T1000 (cell line): Measurements from ENCODE around the gene SLC7A9.
A peak's percentile ranks its signal among the peaks of the same experiment; 100 is the strongest.
"Not testable (repeated sequence)": the region's sequence is repeated elsewhere in the genome, so short reads cannot be mapped to it uniquely, and the experiment has no call there.

Experiments
- DNase-seq: peaks from one replicate; lab custom pipeline; 2025; ENCODE audit warnings: mixed read lengths; lab: John Stamatoyannopoulos, UW

SLC7A9 gene

DNA sequence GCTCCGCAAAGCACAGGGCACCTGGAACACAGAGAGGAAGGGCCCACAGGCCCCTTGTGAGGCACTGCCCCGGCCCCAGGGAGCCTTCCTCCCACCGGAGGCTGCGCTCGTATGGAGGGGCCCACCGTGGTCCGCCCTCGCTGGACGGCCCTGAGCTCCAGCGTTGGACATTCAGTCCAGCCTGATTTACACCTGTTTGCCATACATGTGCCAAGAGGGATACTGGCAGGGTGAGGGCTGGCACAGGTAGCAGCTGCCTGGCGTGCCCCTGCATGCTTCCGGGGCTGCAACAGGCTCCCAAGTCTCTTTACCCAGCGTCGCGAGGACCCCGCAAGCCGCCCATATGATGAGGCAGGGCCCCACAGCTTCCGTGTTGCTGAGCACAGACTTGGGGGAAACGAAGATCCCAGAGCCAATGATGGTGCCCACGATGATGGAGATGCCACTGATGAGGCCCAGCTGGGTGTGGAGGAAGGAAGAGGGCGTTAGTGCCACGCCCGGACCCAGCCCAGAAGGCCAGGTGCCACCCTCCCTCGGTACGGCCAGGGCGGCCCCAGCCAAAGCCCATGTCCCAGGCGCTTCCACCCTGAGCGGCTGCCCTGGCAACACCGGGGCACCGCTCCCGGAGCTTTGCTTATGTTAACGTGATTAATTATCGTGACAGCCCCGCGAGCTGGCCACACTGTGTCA lies 5.1 kb downstream of the SLC7A9 start:
- DNase-seq: no peak

- no peak for DNase-seq
These were observed 5.7 kb downstream of the SLC7A9 start for GRCh38 chr19:32863841-32864240.

- DNase-seq: no peak
These were observed 6.3 kb downstream of the SLC7A9 start for GRCh38 chr19:32863301-32863700.

DNA sequence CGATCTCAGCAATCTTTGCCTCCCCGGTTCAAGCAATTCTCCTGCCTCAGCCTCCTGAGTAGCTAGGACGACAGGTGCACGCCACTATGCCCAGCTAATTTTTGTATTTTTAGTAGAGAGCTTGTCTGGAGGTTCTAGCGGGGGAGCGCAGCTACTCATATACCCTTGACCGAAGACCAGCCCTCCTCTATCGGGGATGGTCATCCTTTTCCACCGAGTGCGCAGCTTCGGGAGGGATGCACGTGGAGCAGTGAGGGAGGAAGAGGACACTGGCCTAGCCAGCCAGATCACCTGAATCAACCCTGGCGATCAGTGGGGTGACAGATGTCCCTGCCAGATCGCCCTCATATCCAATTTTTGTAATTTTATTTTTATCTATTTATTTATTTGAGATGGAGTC lies 6.8 kb downstream of the SLC7A9 start:
- no peak for DNase-seq

- no peak for DNase-seq
These were observed 7.4 kb downstream of the SLC7A9 start for GRCh38 chr19:32862173-32862572.

- no peak for DNase-seq
These were observed 8.0 kb downstream of the SLC7A9 start for GRCh38 chr19:32861596-32861995.

- no peak for DNase-seq
These were observed 10.0 kb downstream of the SLC7A9 start for GRCh38 chr19:32859591-32859990.

- DNase-seq: no peak
These were observed 11.0 kb downstream of the SLC7A9 start for GRCh38 chr19:32858559-32858958.

GRCh38 chr19:32858155-32858554 lies 11.4 kb downstream of the SLC7A9 start:
- no peak for DNase-seq

GRCh38 chr19:32857584-32857983 lies 12.0 kb downstream of the SLC7A9 start:
- no peak for DNase-seq

DNA sequence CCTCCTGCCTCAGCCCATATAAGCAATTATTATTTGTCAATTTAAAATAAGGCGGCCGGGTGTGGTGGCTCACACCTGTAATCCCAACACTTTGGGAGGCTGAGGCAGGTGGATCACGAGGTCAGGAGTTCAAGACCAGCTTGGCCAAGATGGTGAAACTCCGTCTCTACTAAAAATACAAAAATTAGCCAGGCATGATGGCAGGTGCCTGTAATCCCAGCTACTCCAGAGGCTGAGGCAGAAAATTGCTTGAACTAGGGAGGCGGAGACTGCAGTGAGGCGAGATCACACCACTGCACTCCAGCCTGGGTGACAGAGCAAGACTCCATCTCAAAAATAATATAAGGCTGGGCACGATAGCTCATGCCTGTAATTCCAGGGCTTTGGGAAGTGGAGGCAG lies 12.7 kb downstream of the SLC7A9 start:
- not testable (repeated sequence) for DNase-seq

DNA sequence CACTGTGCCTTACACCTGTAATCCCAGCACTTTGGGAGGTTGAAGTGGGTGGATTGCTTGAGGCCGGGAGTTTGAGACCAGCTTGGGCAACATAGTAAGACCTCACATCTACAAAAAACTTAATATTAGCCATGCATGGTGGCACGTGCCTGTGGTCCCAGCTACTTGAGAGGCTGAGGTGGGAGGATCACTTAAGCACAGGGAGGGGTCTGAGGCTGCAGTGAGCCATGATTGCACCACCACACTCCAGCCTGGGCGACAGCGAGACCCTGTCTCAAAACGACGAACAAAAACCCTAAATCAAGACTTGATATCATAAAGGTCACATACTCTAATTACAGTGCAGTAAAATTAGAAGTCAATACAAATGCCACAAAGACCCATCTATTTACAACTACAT lies 17.4 kb downstream of the SLC7A9 start:
- no peak for DNase-seq

DNA sequence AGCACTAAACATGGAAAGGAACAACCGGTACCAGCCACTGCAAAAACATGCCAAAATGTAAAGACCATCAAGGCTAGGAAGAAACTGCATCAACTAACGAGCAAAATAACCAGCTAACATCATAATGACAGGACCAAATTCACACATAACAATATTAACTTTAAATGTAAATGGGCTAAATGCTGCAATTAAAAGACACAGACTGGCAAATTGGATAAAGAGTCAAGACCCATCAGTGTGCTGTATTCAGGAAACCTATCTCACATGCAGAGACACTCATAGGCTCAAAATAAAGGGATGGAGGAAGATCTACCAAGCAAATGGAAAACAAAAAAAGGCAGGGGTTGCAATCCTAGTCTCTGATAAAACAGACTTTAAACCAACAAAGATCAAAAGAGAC lies 21.5 kb downstream of the SLC7A9 start:
- not testable (repeated sequence) for DNase-seq

DNA sequence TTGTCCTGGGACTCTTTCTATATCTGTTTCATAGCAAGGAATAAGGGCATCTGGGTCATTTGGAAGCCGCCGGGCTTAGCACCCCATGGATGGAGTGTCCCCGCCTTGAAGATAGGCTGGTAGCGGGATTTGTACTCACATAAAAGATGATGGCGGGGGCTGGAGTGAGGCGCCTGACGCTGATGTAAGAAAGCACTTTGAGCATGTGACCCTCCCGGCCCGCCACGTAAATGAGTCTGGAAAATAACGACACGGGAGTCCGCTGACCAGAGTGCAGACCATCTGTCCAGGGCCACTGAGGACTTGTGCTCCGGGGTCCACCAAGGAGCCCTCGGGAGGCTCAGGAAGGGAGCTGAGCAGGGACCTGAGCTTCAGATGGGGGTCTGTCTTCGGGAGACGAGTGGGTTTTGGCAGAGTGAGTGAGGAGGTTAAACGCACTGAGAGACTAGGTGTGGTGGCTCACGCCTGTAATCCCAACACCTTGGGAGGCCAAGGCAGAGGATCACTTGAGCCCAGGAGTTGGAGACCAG lies 25.8 kb downstream of the SLC7A9 start:
- DNase-seq: no peak

- DNase-seq: no peak
These were observed 27.5 kb downstream of the SLC7A9 start for GRCh38 chr19:32842061-32842460.

DNA sequence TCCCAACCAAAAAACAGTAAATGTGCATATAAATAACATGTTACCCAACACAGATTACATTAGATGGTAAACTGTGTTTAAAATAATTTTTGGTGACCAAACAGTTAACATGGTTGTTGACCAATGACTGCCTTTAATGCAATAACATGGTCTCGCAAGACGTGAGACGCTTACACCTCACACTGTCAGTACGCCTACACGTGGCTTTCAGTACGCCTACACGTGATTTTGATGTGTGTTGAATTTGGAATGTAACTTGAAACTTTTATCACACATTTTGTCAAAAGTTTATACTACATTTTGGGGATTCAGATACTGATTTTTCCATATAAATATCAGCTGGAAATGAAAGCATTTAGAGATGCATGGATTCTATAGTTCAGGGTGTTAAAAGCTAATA lies 32.0 kb downstream of the SLC7A9 start:
- no peak for DNase-seq

GRCh38 chr19:32833388-32833787 lies 36.2 kb downstream of the SLC7A9 start:
- DNase-seq: not testable (repeated sequence)

DNA sequence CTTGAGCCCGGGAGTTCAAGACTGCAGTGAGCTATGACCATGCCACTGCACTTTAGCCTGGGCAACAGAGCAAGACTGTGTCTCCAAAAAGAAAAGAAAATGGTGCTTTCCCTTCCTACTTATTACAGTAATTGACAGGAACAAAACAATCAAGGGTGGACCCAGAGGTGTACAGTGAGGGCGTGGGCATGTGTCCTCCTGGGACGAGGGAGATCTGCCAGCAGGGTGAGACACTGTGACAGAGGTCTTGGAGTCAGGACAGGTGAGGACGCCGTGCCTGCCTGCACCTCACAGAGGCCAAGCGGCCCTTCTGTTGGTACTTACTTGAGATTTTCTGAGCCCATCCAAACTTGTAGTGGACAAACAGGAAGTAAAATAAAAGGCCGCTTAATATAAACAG lies 36.7 kb downstream of the SLC7A9 start:
- not testable (repeated sequence) for DNase-seq

DNA sequence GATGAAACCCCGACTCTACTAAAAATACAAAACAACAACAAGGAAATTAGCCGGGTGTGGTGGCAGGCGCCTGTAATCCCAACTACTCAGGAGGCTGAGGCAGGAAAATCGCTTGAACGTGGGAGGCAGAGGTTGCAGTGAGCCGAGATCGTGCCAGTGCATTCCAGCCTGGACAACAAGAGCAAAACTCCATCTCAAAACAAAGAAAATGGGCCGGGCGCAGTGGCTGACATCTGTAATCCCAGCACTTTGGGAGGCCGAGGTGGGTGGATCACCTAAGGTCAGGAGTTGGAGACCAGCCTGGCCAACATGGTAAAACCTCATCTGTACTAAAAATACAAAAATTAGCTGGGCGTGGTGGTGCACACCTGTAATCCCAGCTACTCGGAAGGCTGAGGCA lies 37.5 kb downstream of the SLC7A9 start:
- not testable (repeated sequence) for DNase-seq

DNA sequence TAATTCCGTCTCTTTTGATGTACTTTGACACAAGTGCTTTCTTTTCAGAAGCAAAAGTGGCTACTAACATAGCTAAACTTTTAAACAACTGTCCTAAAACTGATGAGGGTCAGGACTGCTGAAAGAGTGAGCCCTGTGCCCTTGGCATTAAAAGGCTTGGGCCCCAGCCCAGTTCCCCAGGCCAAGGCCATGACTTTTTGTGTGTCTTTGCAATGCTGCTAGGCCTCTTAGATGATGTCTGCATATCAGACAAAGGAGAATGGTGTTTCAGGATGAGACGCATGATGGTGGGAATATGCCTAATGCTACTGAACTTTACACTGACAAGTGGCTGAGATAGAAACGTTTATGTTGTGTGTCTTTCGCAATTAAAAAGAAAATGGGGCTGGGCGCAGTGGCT lies 38.0 kb downstream of the SLC7A9 start:
- DNase-seq: no peak

DNA sequence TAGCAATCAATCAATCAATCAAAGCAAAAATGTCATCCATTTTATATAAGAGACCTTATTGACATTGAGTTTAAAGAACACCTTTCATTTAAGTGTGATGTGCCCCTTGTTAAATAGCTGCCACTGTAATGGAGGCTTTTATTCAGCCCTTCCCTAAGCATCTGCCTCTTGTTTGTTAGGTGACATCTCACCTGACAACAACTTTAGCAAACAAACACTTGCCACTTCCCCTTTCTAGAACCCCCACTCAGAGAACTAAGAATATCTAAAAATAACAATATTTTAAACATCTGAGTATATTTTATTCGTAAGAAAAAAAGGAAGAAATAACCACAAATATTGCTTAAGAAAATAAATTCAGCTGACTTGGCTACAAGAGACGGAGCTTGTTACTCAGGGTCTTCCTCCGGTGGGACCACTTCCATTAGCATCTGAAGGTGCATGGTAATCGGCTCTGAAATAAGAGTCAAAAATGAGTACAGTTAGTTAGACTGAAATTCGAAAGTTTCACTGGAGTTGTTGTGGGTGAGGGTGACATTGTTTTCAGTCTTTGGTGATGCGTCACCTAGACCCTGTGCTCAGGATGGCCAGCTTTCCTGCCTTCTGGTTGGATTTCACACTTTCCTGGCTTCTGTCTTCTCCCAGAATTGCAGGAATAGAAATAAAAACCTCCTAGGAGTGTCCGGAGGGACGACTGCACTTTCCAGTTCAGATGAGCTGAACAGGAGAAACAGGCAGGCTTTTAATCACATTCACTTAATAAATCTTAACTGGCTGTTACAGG lies 39.1 kb downstream of the SLC7A9 start:
- peak; percentile 25 for DNase-seq

- DNase-seq: no peak
These were observed 40.1 kb downstream of the SLC7A9 start for GRCh38 chr19:32829345-32829896.
